GM12878 (cell line): ENCODE results near the gene CA14. TPM values are rescaled to one million over a fixed set of nuclear protein-coding genes. Genes with fewer than 3 reads are reported as not detected.

Source experiments
- ATAC-seq: fragments of 200-7000 bp; cut with Tn5 transposase; 3 replicates; pipeline ENCODE4 v1.9.1; 2020; ENCODE audit warnings: mild to moderate bottlenecking, moderate library complexity
- BruUV-seq: library from RNA; stranded (reverse); fragments of 400-500 nt; replicated peaks from 2 replicates; lab custom pipeline; 2021; lab: Mats Ljungman, UMichigan
- CTCF ChIA-PET: fragments of 300-600 bp; sonication (Branson Sonifier 250); formaldehyde crosslinking; extraction: SDS; loops from one replicate; lab custom pipeline; 2021; ENCODE audit warnings: inconsistent platforms; lab: Yijun Ruan, JAX
- POLR2A ChIA-PET: fragments of 350-600 bp; formaldehyde crosslinking; extraction: SDS; loops from one replicate; lab custom pipeline; 2021; ENCODE audit warnings: inconsistent platforms; lab: Charles Lee
- RAD21 ChIA-PET: fragments of 300-600 bp; sonication (Branson Sonifier 250); formaldehyde crosslinking; loops from one replicate; lab custom pipeline; 2023; ENCODE audit warnings: antibody characterized with exemption; ENCODE audit not compliant: unreplicated experiment; lab: Charles Lee
- SMC1A ChIA-PET: fragments of 300-600 bp; sonication (Branson Sonifier 250); formaldehyde crosslinking; loops from one replicate; lab custom pipeline; 2023; ENCODE audit not compliant: unreplicated experiment, uncharacterized antibody; lab: Charles Lee
- DNase-seq: peaks from one replicate; pipeline ENCODE4 v3.0.0-alpha.2; 2011; ENCODE audit warnings: low read depth, low spot score
- FAIRE-seq: peaks from 3 replicates; lab custom pipeline; 2011; peaks lifted over from hg19 to GRCh38; lab: Jason Lieb, UNC
- H2AFZ ChIP-seq: 2 replicates; pipeline ENCODE4 v1.6.0; 2011; ENCODE audit warnings: low read depth, low read length, control low read depth; ENCODE audit not compliant: control insufficient read depth
- H3K27ac ChIP-seq: 2 replicates; pipeline ENCODE4 v1.5.1; 2011; ENCODE audit warnings: control low read depth; ENCODE audit not compliant: control insufficient read depth, insufficient read depth
- H3K27me3 ChIP-seq, 2 experiments: replicated peaks in 1 of 2; 2 replicates each; pipeline versions ENCODE4 v1.6.0 to v1.6.1; 2011; ENCODE audit warnings: low read length in 1 of 2; ENCODE audit not compliant: control insufficient read depth in 2 of 2, insufficient read depth in 2 of 2
- H3K36me3 ChIP-seq, 2 experiments: 2 replicates each; pipeline ENCODE4 v1.5.1; 2011; ENCODE audit warnings: low read length in 1 of 2; ENCODE audit not compliant: control insufficient read depth in 2 of 2, insufficient read depth in 2 of 2
- H3K4me1 ChIP-seq: 2 replicates; pipeline ENCODE4 v1.6.1; 2011; ENCODE audit warnings: mild to moderate bottlenecking, low read length, moderate library complexity, mixed read lengths; ENCODE audit not compliant: control insufficient read depth, insufficient read depth
- H3K4me2 ChIP-seq: 2 replicates; pipeline ENCODE4 v1.6.0; 2011; ENCODE audit warnings: control low read depth; ENCODE audit not compliant: control insufficient read depth, insufficient read depth
- H3K4me3 ChIP-seq: fragments of 200-600 bp; sonication (generic); 2 replicates; pipeline ENCODE4 v1.5.1; 2016
- H3K79me2 ChIP-seq: 2 replicates; pipeline ENCODE4 v1.6.0; 2011; ENCODE audit warnings: low read length; ENCODE audit not compliant: control insufficient read depth, insufficient read depth
- H3K9ac ChIP-seq: 2 replicates; pipeline ENCODE4 v1.8.0; 2011; ENCODE audit warnings: low read length, control low read depth, mixed read lengths; ENCODE audit not compliant: control insufficient read depth, insufficient read depth
- H3K9me3 ChIP-seq: replicated peaks from 3 replicates; pipeline ENCODE4 v1.5.1; 2011; ENCODE audit warnings: mild to moderate bottlenecking, low read length; ENCODE audit not compliant: control insufficient read depth, insufficient read depth
- H4K20me1 ChIP-seq: 2 replicates; pipeline ENCODE4 v1.6.0; 2011; ENCODE audit not compliant: control insufficient read depth, insufficient read depth
- BCL11A ChIP-seq: IDR thresholded peaks from 2 replicates; pipeline ENCODE4 v1.6.1; 2011; ENCODE audit warnings: low read depth, low read length
- BMI1 ChIP-seq: fragments of 450-650 bp; IDR thresholded peaks from 2 replicates; pipeline ENCODE4 v1.6.1; 2016; ENCODE audit warnings: mild to moderate bottlenecking, moderate library complexity, borderline replicate concordance
- GATAD2B ChIP-seq: fragments of 450-650 bp; conservative IDR thresholded peaks from 2 replicates; pipeline ENCODE4 v1.6.1; 2017; ENCODE audit warnings: low read depth, mild to moderate bottlenecking, moderate library complexity
- IKZF1 ChIP-seq: fragments of 450-650 bp; conservative IDR thresholded peaks from 2 replicates; pipeline ENCODE4 v1.6.1; 2017; ENCODE audit warnings: antibody characterized with exemption, mild to moderate bottlenecking
- MYC ChIP-seq: IDR thresholded peaks from 2 replicates; pipeline ENCODE4 v1.6.1; 2011; ENCODE audit warnings: mild to moderate bottlenecking, low read length, moderate library complexity, inconsistent platforms; ENCODE audit not compliant: insufficient read depth, insufficient replicate concordance, insufficient read length, severe bottlenecking
- NR2F1 ChIP-seq: fragments of 450-650 bp; conservative IDR thresholded peaks from 2 replicates; pipeline ENCODE4 v1.6.1; 2017; ENCODE audit warnings: mild to moderate bottlenecking
- POLR2A ChIP-seq: IDR thresholded peaks from 2 replicates; pipeline ENCODE4 v1.6.1; 2011; ENCODE audit warnings: low read depth, mild to moderate bottlenecking, low read length
- POLR2AphosphoS2 ChIP-seq: IDR thresholded peaks from 2 replicates; pipeline ENCODE4 v1.6.1; 2011; ENCODE audit warnings: low read depth, mild to moderate bottlenecking, low read length, improper control_type of control experiment, moderate library complexity
- SREBF2 ChIP-seq: IDR thresholded peaks from 2 replicates; pipeline ENCODE4 v1.6.1; 2012; ENCODE audit warnings: mild to moderate bottlenecking, low read length
- TBL1XR1 ChIP-seq: IDR thresholded peaks from 2 replicates; pipeline ENCODE4 v1.6.1; 2012; ENCODE audit warnings: low read depth, low read length, improper control_type of control experiment
- ZBTB11 ChIP-seq: fragments of 450-650 bp; formaldehyde crosslinking; IDR thresholded peaks from 2 replicates; pipeline ENCODE4 v1.5.0; 2022; ENCODE audit warnings: mild to moderate bottlenecking, missing genetic modification characterization
- ZNF24 ChIP-seq: fragments of 450-650 bp; IDR thresholded peaks from 2 replicates; pipeline ENCODE4 v1.6.1; 2017; ENCODE audit warnings: antibody characterized with exemption, mild to moderate bottlenecking
- ZSCAN29 ChIP-seq: fragments of 450-650 bp; IDR thresholded peaks from 2 replicates; pipeline ENCODE4 v1.6.1; 2017; ENCODE audit warnings: mild to moderate bottlenecking, moderate library complexity
- WGBS: methylation state at CpG from one replicate; pipeline ENCODE4 v1.1.6; 2016; ENCODE audit warnings: low lambda C conversion rate; ENCODE audit not compliant: insufficient replicate concordance, insufficient coverage; ENCODE audit errors: missing lambda C conversion rate; 5-methylcytosine and 5-hydroxymethylcytosine counted together
- in situ Hi-C: fragments of 300-500 bp; cut with MboI; formaldehyde crosslinking; loops from 9 replicates; pipeline ENCODE4 v1.14.3; 2018; ENCODE audit warnings: mixed read lengths
- intact Hi-C: fragments of 100-400 bp; cut with micrococcal nuclease; formaldehyde crosslinking; loops from one replicate; pipeline ENCODE4 v1.14.2; 2022; ENCODE audit not compliant: unreplicated experiment
- polyA plus RNA-seq, 11 experiments: library from polyadenylated mRNA; depleted of rRNA in 4 of 11; unstranded in 6 of 11; stranded (reverse) in 5 of 11; fragments of >200 nt; fragmentation: Nextera tagmentation in 4 of 11; fragmentation: Illumina TruSeq in 1 of 11; extraction: Ambion mirVana in 4 of 11; extraction: Trizol in 1 of 11; gene quantifications; 1 replicate in 1 of 11; 2 replicates in 10 of 11; pipeline versions ENCODE4 v1.2.1 to v1.2.3, GENCODE V29; 2011 to 2016; ENCODE audit warnings: inconsistent platforms in 2 of 11, missing spikeins in 2 of 11, low read depth in 1 of 11
- total RNA-seq, 4 experiments: library from RNA; depleted of rRNA in 3 of 4; stranded (reverse); fragments of >200 nt in 3 of 4; fragmentation: Illumina TruSeq in 1 of 4; extraction: Trizol in 1 of 4; gene quantifications; 2 replicates each; pipeline versions ENCODE4 v1.2.1 to v1.2.3, GENCODE V29; 2013 to 2021
- TF ChIP-seq, protein P1 (sequence below): IDR thresholded peaks from 2 replicates; pipeline ENCODE4 v1.6.1; 2011; ENCODE audit warnings: mild to moderate bottlenecking, low read depth, low read length, moderate library complexity; ENCODE audit not compliant: insufficient replicate concordance
- TF ChIP-seq, protein P2 (sequence below): fragments of 450-650 bp; IDR thresholded peaks from 2 replicates; pipeline ENCODE4 v1.6.1; 2017; ENCODE audit warnings: antibody characterized with exemption, mild to moderate bottlenecking, moderate library complexity
- TF ChIP-seq, protein P3 (sequence below): fragments of 150-350 bp; IDR thresholded peaks from 2 replicates; pipeline ENCODE4 v1.6.1; 2014; ENCODE audit warnings: mild to moderate bottlenecking, low read depth, low read length

CA14 gene
- total and polyA plus RNA-seq, 10 of the 15 experiments (the other 5 are each of a cell fraction or from before 2014, with no cell fraction given) = 0.11 to 0.35 (median 0.29) TPM; not detected in 6

DNA sequence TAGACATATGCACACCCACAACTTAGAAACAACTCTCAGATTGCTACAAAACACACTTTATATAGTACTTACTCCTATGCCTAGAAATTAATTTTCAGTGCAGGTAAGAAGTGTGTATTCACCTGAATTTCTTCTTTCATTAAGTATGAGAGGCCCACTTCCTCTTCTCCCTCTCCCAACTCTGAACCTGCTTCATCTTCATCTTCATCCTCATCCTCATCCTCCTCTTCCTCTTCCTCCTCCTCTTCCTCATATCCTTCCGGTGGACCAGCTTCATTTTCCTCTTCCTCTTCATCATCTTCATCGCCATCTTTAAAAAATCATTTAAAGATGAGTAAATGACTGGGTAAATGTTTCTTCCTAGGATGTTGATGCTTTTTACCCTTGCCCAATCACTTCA lies 31.1 kb upstream of the CA14 start:
- no peak overlapping the region for H3K4me3 ChIP-seq
- H3K27ac ChIP-seq = no peak overlapping the region; the same call in 1 of the 2 replicates
- no peaks in the 10 kb centered on the region; the same call in 1 of the 2 replicates for H3K4me1 ChIP-seq
- BruUV-seq = TSS peak; percentile 27
- H3K9ac ChIP-seq = no peak overlapping the region
- no peaks in the 10 kb centered on the region for H3K9me3 ChIP-seq
- no peak overlapping the region for H2AFZ ChIP-seq
- CTCF ChIA-PET = interaction anchor here (0.6 to 1.0 kb wide), 3 partner anchors 55 to 154 kb away, joined by 3 read pairs; no protein-coding TSS in a partner anchor
- in situ Hi-C loops = no loop called here
- intact Hi-C loops = no loop called here
- TF ChIP-seq BMI1 (no peak), GATAD2B (no peak), ZSCAN29 (no peak), POLR2AphosphoS2 (no peak), MYC (no peak), TBL1XR1 (no peak), BCL11A (no peak), IKZF1 (no peak), SREBF2 (no peak), ZBTB11 (CRISPR knock-in tag) (no peak), POLR2A (no peak), NR2F1 (no peak), ZNF24 (no peak)
- TF ChIP-seq, protein P1, sequence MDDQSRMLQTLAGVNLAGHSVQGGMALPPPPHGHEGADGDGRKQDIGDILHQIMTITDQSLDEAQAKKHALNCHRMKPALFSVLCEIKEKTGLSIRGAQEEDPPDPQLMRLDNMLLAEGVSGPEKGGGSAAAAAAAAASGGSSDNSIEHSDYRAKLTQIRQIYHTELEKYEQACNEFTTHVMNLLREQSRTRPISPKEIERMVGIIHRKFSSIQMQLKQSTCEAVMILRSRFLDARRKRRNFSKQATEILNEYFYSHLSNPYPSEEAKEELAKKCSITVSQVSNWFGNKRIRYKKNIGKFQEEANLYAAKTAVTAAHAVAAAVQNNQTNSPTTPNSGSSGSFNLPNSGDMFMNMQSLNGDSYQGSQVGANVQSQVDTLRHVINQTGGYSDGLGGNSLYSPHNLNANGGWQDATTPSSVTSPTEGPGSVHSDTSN = no peak
- TF ChIP-seq, protein P2, sequence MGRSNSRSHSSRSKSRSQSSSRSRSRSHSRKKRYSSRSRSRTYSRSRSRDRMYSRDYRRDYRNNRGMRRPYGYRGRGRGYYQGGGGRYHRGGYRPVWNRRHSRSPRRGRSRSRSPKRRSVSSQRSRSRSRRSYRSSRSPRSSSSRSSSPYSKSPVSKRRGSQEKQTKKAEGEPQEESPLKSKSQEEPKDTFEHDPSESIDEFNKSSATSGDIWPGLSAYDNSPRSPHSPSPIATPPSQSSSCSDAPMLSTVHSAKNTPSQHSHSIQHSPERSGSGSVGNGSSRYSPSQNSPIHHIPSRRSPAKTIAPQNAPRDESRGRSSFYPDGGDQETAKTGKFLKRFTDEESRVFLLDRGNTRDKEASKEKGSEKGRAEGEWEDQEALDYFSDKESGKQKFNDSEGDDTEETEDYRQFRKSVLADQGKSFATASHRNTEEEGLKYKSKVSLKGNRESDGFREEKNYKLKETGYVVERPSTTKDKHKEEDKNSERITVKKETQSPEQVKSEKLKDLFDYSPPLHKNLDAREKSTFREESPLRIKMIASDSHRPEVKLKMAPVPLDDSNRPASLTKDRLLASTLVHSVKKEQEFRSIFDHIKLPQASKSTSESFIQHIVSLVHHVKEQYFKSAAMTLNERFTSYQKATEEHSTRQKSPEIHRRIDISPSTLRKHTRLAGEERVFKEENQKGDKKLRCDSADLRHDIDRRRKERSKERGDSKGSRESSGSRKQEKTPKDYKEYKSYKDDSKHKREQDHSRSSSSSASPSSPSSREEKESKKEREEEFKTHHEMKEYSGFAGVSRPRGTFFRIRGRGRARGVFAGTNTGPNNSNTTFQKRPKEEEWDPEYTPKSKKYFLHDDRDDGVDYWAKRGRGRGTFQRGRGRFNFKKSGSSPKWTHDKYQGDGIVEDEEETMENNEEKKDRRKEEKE = no peak
- TF ChIP-seq, protein P3, sequence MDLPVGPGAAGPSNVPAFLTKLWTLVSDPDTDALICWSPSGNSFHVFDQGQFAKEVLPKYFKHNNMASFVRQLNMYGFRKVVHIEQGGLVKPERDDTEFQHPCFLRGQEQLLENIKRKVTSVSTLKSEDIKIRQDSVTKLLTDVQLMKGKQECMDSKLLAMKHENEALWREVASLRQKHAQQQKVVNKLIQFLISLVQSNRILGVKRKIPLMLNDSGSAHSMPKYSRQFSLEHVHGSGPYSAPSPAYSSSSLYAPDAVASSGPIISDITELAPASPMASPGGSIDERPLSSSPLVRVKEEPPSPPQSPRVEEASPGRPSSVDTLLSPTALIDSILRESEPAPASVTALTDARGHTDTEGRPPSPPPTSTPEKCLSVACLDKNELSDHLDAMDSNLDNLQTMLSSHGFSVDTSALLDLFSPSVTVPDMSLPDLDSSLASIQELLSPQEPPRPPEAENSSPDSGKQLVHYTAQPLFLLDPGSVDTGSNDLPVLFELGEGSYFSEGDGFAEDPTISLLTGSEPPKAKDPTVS = no peak
- TF ChIP-seq, all 136 proteins: peak for 0
- Histone ChIP-seq H3K36me3 (peaks cover 7 to 39% of the 10 kb centered on the region in 2 experiments), H3K27me3 (no peaks in the 10 kb centered on the region), H3K79me2 (peaks cover 14% of the 10 kb centered on the region), H3K4me2 (no peak overlapping the region), H4K20me1 (no peaks in the 10 kb centered on the region)
- ChIA-PET RAD21 (interaction anchor here (1.2 kb wide), 1 partner anchor 153 kb away, joined by 4 read pairs; no protein-coding TSS in a partner anchor), POLR2A (interaction anchor here (0.6 kb wide), 1 partner anchor 302 kb away, joined by 4 read pairs; no protein-coding TSS in a partner anchor), SMC1A (interaction anchor here (0.6 kb wide), 2 partner anchors 18 to 293 kb away, joined by 3 to 4 read pairs; no protein-coding TSS in a partner anchor)
- ATAC-seq = no peak
- FAIRE-seq = peak; percentile 35
- no peak for DNase-seq
- WGBS = 68% methylated on average over 2 of the region's 2 CpGs
